ENCODE results near the gene ZFAND2A.
"Not testable (repeated sequence)": the region's sequence is repeated elsewhere in the genome, so short reads cannot be mapped to it uniquely, and the experiment has no call there.

ZFAND2A gene

DNA sequence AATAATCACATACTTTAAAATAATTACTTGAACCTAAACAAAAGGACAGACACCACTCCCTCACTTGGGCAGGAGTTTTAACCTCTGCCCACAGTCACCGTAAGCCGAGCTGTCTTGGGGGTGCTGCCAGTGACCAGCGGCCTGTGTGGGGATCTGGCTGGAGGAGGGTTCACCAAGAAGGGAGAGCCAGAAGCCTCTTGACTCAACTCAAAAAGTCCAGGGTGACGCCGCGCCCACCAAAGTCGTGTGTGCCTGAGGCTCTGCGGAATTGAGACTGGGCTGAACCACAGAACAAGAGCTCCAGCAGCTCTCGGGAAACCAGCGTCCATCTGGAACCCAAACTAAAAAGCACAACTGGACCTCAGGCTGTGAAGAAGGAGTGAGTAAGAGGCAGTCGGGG, 35.8 kb downstream of the ZFAND2A start:
- DNase-seq (ENCODE audit: low read depth in 2 of 2): no peak

DNA sequence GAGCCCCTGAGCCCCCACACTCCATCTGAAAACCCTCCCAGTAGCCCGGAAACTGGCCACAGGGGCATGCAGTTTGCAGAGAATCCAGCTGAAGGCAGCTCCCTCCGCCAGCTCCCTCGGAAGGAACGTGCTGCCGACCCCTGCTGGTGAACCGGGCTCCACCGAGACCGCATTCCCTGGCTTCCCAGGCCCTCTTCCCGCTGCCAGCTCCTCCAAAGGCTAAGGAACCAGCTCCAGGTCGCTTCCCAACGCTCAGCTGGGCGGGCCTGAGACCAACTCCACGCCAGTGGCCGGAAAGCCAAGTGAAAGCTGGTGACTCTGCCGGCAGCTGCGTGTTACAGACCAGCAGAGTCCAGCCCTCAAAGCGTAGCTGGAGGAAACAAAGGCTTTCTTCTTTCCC, 36.3 kb downstream of the ZFAND2A start:
- DNase-seq (ENCODE audit: low read depth in 2 of 2): no peak

DNA sequence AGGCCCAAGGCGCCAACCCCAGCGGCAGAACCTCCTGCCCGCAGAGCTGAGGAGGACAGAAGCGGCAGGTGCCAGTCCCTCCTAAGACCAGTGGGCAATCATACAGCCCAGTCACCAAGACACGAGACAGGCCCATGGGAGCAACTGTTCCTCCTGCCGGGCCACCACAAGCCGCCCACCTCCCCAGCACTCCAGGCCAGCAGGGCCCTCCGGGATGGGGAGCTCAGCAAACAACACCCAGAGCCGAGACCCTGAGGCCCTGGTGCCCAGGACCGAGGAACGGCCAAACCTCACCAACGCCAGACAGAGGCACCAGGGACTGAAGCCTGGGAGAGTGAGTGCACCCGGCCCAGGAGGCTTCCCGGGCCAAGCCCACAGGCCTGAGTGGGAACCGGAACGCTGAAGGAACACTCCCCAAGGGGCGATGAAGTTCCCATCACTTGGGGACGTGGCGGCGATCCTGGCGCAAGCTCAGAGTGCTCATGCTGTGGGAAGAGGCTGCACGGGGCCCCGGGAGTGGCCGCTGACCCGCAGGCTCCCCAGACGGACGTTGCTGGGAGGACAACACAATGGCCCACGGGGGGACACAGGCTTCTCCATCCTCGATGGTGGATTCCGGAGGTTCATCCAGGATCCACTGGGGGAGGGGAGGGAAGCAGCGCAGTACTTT, 37.0 kb downstream of the ZFAND2A start:
- DNase-seq (ENCODE audit: low read depth in 2 of 2): no peak

GRCh38 chr7:1121886-1122831, 37.8 kb downstream of the ZFAND2A start:
- DNase-seq (ENCODE audit: low read depth in 2 of 2): no peak

DNA sequence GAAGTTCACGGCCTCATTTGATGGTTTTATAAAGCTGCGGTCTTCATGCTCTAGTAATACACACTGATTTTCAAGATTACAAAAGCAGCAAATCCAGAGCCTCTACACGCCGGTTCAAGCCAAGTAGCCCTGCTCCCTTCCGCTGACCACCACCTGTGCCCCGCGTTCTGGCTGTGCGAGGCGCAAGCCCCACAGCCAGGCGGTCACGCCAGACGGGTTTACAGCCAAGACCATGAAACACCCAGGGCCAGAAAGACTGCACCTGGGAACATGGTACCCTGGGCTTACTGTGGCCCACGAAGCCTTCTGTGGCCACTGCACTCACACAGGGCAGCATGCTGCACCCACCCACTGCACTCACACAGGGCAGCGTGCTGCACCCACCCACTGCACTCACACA, 38.5 kb downstream of the ZFAND2A start:
- no peak for DNase-seq (ENCODE audit: low read depth in 2 of 2)

- DNase-seq (ENCODE audit: low read depth in 2 of 2): no peak
Measured at GRCh38 chr7:1120791-1121190, 39.2 kb downstream of the ZFAND2A start.

- DNase-seq (ENCODE audit: low read depth in 2 of 2): no peak
Measured at GRCh38 chr7:1119201-1119600, 40.8 kb downstream of the ZFAND2A start.

- DNase-seq (ENCODE audit: low read depth in 2 of 2): no peak
Measured at GRCh38 chr7:1117321-1117928, 42.6 kb downstream of the ZFAND2A start.

GRCh38 chr7:1116383-1117008, 43.5 kb downstream of the ZFAND2A start:
- not testable (repeated sequence) for DNase-seq (ENCODE audit: low read depth in 2 of 2)

DNA sequence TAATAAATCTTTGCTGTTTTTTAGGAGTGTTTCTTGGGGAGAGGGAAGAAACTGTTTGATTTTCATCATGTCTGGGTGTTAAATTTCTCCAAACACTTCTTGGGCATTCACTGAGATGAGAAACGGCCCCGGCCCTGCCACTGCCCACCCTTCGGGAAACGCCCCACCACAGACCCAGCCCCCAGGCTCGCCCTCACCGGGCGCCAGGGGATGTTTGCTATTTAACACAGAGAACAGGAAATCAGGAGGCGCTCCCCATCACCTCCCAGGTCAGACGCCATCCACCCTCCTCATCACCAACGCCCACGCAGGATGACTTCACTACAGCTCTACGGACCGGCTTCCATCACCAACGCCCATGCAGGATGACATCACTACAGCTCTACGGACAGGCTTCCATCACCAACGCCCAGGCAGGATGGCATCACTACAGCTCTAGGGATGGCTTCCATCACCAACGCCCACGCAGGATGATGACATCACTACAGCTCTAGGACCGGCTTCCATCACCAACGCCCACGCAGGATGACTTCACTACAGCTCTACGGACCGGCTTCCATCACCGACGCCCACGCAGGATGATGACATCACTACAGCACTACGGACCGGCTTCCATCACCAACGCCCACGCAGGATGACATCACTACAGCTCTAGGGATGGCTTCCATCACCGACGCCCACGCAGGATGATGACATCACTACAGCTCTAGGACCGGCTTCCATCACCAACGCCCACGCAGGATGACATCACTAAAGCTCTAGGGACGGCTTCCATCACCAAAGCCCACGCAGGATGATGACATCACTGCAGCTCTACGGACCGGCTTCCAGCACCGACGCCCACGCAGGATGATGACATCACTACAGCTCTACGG, 44.6 kb downstream of the ZFAND2A start:
- DNase-seq (ENCODE audit: low read depth in 2 of 2): not testable (repeated sequence)

GRCh38 chr7:1114505-1114904, 45.5 kb downstream of the ZFAND2A start:
- no peak for DNase-seq (ENCODE audit: low read depth in 2 of 2)

DNA sequence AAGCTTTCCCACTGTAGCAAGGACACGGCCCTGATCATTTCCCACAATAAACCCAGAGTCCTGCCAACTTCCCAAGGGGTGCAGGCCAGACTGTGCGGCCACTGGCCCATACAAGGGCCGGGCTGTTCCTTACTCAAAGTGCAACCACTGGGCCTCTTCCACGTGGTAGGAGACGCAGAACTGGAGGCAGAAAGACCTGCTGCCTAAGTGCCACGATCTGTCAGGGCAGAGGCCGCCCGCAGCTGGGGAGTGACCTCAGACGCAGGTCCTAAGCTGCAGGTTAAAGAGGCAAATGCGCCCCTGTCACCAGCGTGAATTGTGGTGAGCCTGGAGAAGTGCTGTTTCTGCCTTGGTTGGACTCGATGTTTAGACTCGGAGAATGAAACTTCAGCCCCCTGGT, 45.9 kb downstream of the ZFAND2A start:
- no peak for DNase-seq (ENCODE audit: low read depth in 2 of 2)

DNA sequence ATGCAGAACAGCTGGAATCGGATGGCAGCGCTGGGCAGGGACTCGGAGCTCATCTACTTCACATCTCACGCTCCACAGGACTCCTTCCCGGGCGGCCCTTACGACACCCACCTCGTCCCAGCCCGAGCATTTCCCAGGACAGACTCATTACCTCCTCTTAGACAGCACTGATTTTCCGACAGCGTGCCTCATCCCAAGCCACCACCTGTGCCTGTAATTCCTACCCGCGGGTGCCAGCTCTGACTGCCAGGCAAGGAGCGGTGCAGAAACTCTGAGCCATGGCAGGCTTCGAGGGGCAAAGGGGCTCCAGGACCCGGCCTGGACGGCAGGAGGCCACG, 46.5 kb downstream of the ZFAND2A start:
- DNase-seq (ENCODE audit: low read depth in 2 of 2): no peak

- DNase-seq (ENCODE audit: low read depth in 2 of 2): no peak
Measured at GRCh38 chr7:1112625-1113547, 47.1 kb downstream of the ZFAND2A start.

DNA sequence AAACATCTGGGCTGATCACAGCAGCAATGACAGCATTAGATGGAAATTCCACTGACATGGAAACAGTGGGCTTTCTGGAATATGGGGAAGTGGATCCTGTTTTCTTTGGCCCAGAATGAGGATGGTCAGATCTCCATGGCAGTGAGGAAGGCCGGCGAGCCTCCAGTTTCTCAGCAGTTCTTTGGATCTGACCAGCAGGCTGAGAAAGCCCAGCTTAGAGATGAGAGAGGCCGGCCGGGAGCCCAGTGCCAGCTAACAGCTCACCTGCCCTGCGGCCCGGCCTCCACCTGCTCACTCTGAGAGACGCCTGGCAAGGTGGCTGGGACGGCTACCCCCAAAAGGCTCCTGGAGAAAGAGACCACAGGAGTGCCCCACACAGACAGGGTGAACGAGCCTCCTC, 47.9 kb downstream of the ZFAND2A start:
- no peak for DNase-seq (ENCODE audit: low read depth in 2 of 2)

- DNase-seq (ENCODE audit: low read depth in 2 of 2): no peak
Measured at GRCh38 chr7:1111156-1111555, 48.8 kb downstream of the ZFAND2A start.

- DNase-seq (ENCODE audit: low read depth in 2 of 2): no peak
Measured at GRCh38 chr7:1110358-1110757, 49.6 kb downstream of the ZFAND2A start.

DNA sequence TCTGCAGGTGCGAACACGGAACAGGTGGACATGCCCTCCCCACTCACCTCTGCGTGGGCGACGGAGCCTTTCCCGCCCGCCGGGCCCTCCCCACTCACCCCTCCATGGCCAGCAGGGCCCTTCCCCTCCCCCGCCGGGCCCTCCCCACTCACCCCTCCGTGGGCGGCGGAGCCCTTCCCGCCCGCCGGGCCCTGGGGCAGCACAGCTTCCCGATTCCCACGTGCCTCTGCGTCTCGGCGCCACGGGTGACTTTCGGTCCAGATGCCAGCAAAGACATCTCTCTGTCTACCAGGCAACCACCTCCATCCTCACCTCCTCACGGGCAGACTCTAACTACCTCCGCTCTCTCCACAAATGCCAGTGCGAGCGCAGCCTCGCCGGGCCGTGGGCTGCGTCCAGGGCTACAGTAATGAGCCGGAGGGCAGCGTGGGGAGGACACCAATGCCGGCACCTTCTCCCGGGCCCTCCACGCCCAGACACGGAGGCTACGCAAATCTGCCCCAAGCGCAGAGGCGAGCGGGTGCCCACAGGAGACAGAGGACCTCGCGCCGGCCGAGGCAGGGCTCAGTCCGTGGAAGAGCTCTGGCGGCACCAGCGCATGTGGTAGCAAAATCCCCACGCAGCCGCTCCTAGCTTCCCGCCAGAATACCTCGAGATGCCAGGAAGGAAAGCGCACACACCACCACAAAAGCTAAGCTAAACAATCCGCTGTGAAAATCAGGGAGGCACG, 50.2 kb downstream of the ZFAND2A start:
- no peak for DNase-seq (ENCODE audit: low read depth in 2 of 2)

- no peak for DNase-seq (ENCODE audit: low read depth in 2 of 2)
Measured at GRCh38 chr7:1108264-1108920, 51.6 kb downstream of the ZFAND2A start.

All from activated CD8-positive, alpha-beta memory T cell treated with anti-CD3 and anti-CD28 coated beads for 4 hours (primary cell).